ENCODE measurements around the gene CAPNS1.
A peak's percentile ranks its signal among the peaks of the same experiment; 100 is the strongest.

The CAPNS1 gene

DNA sequence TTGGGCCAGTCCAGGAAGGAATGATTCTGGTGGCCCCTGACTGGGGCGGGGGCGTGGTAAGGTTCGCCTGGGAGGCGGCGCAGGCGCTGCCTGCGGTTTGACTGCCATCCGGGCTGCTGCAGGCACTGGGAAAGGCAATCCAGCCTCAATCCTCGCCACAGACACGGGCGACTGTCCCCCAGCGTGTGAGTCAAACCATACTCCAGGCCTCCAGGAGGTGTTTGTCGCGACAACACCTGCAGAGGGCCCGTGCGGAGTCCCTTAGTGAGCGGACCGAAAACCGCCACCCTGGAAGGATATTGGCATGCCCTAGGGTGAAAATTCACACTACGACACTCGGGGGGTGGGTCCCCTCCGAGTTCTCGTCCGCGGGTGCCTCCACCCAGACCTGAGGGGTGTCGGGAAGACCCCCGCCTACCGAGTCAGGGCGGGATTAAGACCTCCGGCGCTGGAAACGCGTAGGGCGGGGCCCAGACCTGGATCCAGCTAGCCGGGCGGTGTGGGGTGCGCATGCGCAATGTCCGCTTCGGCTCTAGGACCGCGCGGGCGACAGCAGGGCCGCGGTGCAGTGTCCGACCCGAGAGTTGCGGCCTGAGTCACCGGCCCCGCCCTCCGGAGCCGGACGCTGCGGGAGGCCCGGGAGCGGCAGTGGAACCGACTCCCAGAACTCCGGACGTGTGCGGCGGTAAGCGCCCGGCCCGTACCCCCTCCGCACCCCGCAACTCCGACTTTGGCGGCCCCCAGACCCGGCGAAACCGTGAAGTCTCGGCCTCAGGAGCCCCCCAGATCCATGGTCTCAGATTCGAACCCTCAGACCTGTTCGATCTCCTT is at the start of gene CAPNS1:
Gene CAPNS1, plus strand, starts transcription at position 594 of the 831 bp plus-strand sequence. CDS start 946 bp downstream, outside the sequence.
- DNase-seq, result peak; percentile 99

DNA sequence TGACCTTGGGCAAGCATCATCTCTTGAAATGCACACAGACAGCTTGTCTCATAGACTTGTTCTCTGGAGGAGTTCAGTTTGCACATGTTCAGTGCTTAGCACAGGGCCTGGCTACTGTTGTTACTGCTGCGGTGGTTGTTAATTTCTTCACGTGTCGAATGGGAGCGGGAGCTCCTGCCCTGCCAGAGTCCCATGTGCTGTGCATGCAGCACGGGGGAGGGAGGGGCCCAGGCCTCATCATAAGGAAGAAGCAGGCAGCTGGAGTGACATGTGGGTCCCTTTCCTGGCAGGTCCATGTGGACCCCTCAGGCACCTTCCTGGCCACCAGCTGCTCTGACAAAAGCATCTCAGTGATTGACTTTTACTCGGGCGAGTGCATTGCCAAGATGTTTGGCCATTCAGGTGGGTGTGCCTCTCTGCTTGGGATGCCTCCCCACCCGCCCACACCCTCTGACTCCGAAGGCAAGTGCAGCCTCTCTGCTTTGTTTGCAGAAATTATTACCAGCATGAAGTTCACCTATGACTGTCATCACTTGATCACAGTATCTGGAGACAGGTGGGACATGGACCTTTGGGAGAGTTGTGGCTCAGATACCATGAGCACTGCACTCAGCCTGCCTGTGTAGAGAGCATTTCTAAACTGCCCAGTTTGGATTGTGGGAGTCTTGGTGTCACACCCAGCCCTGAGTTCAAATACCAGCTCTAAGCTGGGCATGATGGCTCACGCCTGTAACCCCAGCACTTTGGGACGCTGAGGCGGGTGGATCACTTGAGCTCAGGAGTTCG is 48.8 kb upstream of the CAPNS1 start:
- DNase-seq, result no peak

DNA sequence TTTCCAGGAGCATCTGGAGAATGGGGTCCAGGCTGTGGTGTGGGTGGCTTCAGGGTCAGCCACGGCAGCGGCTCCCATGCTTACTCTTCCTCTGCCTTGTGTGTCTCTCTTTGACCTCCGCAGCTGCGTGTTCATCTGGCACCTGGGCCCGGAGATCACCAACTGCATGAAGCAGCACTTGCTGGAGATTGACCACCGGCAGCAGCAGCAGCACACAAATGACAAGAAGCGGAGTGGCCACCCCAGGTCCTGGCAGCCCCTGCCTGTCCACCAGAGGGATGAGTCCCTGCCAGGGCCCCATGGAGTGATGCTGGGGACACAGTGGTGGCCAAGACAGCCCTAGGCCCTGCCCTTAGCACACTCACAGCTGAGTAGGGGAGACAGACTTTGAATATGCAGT is 47.3 kb upstream of the CAPNS1 start:
- no peak for DNase-seq

DNA sequence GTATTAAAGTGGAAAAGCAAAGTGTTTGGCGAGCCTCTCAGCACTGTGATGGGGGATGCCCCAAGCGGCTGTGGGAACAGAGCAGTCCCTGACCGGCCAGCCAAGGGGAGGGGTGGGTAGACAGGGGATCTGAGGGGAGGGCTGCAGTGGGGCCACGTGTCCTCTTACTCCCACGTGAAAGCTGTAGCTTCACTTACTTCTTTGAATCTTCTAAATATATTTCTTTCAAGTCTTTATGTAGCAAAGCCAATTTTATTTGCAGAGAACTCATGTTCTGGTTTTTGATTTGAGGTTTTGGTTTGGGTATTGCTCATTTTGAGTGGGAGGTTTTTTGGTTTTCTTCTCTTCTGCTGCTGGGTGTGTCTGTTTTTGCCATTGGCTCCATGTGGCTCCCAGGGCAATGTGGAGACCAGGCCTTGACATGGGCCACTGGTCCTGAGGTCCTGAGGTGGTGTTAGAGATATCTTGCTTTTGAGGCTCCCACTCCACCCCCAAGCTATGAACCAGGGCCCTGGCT is 46.7 kb upstream of the CAPNS1 start:
- no peak for DNase-seq

DNA sequence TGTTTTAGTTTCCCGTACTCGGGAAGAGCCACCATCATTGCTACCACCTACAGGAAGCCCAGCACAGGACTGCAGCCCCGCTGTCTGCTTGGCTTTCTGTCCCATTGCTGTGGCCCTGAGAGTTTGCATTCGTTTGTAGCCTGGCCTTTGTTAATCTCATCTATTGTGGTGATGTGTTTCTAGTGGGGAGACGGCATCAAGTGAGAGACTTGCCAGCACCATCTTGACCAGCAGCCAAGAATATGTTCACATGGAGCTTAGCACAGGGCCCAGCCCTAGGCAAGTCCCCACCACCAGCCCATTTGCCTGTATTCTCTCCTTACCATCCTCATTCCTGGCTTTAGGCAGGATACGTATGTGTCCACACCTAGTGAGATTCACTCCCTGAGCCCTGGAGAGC is 46.2 kb upstream of the CAPNS1 start:
- no peak for DNase-seq

DNA sequence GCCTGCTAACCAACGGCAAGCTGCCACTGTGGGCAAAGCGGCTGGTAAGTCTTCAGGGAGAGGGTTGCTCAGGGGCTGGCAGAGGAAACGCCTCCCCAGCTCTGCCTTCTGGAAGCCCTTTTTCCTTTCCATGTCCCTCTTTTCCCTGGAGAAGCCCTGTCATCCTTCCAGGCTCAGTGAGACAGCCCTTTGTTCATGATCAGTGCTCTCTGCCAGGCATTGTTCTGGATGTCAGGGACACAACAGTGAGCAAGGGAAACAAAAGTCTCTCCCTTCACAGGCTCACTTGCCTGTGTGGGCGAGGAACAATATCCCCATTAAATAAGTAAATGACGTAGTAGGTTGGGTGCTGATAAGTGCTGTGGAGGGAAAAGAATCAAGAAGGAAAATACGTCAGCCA is 42.8 kb upstream of the CAPNS1 start:
- DNase-seq, result no peak

DNA sequence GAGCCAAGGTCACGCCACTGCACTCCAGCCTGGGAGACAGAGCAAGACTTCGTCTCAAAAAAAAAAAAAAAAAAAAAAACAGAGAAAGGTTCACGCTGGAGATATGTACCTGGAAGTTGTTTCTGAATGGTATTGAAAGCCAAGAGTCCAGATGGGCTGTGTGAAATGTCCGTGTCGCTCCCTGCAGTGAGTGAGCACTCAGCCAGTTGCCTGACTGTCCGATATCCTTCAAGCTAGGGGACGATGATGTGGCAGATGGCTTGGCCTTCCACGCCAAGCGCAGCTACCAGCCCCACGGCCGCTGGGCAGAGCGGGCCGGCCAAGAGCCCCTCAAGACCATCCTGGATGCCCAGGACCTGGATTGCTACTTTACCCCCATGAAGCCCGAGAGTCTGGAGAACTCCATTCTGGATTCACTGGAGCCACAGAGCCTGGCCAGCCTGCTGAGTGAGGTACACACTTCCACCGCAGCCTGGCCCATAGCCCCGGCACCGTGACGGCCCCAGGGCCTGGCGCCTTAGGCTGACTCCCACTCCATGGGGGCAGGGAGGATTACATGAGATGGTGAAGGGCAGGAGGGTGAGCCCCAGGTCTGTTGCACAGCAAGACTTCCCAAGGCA is 40.6 kb upstream of the CAPNS1 start:
- DNase-seq, result no peak

DNA sequence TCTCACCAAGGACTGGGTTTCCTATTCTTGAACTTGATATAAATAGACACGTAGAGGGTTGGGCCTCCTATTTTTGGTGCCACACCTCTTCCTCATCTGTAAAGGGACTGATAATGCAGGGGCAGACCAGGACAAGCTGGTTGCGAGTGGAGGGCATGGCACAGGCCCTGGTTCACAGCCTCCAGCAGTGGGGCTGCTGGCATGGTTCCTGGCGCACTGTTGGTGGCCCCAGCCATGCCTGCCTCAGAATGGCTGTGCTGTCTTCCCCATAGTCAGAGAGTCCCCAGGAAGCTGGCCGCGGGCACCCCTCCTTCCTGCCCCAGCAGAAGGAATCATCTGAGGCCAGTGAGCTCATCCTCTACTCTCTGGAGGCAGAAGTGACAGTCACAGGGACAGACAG is 39.4 kb upstream of the CAPNS1 start:
- DNase-seq, result no peak

DNA sequence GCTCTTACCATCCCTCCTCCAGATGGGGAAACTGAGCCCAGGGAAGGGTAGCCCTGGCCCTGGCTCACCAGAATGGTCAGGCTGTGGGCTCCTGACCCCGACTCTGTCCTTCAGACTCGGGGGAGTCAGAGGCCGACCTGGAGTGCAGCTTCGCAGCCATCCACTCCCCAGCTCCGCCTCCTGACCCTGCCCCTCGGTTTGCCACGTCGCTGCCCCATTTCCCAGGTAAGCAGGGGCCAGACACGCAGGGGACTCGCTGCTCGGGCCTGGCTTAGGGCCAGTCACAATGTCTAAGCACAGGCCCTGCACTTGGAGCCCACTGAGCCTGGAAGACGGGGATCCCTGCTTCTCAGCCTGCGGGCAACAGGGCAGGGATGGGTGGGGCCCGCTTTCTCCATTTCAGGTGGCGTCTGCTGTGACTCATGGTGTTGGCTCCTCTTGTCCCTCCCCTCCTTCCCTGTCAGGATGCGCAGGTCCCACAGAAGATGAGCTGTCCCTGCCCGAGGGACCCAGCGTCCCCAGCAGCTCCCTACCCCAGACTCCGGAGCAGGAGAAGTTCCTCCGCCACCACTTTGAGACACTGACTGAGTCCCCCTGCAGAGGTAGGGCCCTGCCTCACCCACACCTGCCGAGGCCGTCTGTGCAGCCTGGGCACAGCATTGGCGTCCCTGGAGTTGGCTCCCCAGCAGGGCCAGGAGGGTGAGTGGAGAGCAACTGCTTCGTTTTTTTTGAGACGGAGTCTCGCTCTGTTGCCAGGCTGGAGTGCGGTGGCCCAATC is 38.1 kb upstream of the CAPNS1 start:
- DNase-seq, result no peak

DNA sequence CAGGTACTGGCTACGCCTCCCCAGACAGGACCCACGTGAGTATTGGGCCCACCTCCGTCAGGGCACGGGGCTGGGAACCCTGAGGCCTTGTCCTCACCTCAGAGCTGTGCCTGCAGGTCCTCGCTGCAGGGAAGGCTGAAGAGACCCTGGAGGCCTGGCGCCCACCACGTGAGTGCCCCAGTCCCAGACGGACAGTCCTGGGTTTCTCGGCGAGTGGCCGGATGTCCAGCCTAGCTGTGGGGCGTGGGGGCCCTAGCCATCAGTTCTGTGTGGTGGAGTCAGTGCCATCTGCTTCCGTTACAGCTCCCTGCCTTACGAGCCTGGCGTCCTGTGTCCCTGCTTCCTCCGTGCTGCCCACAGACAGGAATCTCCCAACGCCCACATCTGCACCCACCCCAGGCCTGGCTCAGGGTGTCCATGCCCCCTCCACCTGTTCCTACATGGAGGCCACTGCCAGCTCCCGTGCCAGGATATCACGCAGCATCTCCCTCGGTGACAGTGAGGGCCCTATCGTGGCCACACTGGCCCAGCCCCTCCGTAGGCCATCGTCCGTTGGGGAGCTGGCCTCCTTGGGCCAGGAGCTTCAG is 36.7 kb upstream of the CAPNS1 start:
- no peak for DNase-seq

DNA sequence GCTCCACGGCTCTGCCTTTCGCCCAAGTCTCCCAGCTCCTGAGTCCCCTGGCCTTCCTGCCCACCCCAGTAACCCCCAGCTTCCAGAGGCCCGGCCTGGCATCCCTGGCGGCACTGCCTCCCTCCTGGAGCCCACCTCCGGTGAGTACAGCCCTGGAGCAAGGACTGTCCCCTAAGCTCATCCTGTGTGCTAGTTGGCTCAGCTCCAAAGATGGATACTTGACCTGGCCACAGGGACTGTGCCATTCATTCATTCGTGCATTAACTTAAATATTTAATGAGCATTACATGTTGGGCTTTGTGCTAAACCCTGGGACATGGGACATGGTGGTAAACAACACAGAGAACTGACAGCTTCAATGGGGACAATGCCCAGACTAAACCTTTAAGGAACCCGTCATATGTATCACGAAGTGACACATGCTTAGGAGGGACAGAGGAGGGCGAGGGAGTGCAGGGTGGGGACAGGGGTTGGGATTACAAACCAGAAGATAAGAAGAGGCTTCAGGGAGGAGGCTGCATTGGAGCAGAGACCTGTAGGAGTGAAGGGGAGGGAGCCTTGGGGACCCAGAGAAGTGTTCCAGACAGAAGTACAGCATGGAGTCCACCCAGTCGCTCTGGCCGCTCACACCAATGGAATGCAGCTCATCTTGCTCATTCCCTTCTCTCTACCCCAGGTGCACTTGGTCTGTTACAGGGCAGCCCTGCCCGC is 35.9 kb upstream of the CAPNS1 start:
- peak; percentile 5 for DNase-seq

DNA sequence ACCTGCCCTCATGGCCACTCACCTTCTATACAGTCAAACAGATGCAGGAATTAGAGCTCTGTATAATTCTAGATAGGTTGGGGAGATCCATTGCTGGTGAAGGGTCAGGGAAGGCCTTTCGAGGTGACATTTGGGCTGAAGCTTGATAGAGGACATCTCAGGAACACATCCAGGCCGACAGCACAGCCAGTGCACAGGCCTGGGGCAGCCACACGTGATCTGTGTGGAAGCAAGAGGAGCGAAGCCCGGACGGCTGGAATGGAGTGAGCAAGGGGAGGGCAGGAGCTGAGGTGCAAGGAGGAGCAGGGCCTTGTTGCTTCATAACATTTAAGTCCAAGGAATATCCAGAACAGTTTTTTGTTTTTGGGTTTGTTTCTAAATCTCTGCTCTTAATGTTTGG is 33.4 kb upstream of the CAPNS1 start:
- no peak for DNase-seq

DNA sequence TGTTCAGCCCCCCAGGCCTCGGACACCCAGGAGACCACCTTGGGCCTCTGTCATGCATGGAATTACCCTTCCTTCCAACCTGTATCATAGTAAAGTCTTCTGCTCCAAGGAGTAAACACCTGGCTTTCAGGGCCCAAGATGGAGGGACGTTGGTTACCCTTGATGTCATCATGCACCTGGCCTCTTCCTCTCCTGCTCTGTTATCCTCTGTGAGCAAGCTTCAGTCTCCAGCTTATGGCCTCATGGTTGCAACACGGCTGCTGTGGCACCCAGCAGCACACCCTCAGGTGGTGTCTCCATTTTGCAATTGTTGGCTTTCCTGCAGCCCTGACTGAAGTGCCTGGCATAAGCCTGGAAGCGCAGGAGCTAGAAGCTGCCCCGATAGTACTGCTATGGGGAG is 32.9 kb upstream of the CAPNS1 start:
- DNase-seq, result no peak

DNA sequence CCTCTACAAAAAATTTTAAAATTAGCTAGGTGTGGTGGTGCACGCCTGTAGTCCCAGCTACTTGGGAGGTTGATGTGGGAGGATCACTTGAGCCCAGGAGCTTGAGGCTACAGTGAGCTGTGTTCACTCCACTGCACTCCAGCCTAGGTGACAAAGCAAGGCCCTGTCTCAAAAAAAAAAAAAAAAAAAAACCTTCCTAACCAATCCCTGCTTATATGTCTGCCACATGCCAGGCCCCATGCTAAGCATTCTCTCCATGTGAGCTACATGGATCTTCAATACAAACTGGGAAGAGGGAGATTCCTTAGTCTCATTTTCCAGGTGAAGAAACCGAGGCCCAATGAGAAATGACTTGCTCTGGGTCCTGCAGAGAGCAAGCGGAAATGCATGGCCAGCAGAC is 31.2 kb upstream of the CAPNS1 start:
- DNase-seq, result no peak

DNA sequence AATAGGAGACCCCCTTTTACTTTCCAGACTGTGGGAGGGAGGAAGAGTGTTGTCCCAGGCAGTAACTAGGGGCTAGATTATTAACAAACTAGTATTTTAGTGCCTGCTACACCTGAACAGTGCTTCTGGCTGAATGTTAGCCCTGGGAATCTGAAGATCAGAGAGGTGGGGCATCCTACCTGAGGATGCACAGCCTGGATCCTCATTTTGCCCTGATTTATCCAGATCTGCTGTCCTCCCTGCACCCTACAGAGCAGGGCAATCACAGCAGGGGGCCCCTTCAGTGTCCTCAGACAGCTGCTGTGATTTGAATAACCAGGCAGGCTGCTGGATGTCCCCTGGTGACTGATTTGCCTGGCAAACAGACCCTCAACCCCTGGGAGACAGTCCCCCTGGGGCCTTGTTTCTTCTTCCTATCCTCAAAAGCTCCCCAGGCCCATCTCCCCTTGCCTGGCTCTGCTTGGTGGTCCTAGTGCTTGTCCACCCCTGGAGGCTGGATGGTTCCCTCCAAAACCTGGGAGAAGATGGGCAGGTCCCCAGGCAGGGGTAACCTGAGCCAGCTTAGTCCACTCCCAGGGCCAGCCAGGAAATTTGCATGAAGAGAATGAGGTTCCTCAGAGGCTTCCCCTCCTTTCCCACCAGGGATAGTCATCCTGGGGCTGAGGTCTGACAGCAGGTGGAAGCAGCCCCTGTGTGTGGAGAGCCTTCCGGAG is 29.2 kb upstream of the CAPNS1 start, which contains the start of gene OVOL3:
Gene OVOL3, plus strand, starts transcription at position 657 of the 713 bp plus-strand sequence. CDS start 60 bp downstream, outside the sequence.
- no peak for DNase-seq

DNA sequence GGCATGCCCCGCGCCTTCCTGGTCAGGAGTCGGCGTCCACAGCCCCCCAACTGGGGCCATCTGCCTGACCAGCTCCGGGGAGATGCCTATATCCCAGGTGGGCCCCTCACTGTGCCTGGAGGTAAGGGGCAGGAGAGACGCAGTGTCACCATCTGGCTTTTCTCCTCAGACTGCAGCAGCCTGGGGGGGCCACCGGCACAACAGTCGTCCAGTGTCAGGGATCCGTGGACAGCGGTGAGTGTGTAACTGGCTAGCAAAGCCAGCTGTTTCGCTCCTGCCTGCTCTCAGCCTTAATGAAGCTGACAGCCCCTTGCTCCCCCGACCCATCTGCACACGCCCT is 28.7 kb upstream of the CAPNS1 start:
- DNase-seq, result no peak

DNA sequence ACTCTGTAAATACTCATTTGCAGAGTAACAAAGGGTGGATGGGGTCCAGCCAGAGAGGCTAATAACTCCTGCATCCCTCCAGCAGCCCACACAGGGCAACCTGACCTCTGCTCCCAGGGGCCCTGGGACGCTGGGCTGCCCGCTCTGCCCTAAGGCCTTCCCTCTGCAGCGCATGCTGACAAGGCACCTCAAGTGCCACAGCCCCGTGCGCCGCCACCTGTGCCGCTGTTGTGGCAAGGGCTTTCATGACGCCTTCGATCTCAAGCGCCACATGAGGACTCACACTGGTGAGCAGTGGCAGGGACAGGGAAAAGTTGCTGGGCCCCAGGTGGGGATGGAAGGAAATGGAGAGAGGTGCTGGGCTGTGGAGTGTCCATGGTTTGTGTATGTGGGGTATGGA is 27.2 kb upstream of the CAPNS1 start:
- DNase-seq, result no peak

DNA sequence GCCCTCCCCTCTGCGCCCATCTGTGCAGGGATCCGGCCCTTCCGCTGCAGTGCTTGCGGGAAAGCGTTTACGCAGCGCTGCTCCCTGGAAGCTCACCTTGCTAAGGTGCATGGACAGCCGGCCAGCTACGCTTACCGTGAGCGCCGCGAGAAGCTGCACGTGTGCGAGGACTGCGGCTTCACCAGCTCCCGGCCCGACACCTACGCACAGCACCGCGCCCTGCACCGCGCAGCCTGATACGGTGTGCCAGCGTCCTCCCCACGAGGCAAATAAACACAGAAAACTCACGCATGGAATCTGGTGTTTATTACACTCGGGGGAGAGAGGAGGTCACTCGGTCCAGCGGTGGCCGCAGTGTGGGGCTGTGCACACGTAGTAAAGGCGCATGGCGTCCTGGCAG is 26.4 kb upstream of the CAPNS1 start:
- DNase-seq, result no peak

DNA sequence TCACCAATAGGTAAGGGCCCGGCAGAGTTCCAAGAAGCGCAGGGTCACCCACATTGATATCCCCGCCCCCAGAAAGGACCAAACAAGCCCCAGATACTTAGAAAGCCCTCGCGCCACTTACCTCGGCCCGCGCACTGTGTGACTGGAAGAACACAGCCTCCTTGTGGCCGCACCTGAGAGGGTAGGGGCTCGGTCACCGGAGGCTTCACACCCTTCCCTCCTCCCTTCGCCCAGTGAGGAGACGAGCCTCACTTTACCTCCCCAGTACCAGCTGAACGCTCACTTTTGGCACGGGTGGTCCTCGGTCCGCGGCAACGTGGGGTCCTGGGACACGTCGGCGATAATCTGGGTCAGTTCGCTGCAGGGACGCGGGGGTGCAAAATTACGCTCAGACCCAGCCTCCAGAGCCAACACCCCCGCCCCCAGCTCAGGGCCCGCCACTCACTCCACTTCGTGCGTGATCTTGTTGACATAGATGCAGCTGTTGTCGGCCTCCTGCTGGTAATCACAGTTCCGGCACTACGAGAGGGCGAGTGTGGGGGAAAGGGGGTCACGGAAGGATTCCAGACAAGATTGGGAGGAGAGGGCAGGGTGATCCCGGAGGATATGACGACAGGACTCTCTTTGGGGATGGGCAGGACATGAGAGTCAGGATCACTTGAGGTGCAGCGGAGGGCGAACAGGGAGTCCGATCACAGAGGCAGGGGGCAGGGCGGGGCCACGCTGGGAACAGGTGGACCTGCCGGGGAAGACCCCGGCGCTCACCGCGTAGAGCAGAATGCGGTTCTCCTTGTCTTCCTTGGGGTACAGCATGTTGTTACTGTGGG is 25.8 kb upstream of the CAPNS1 start:
- DNase-seq, result no peak

All from OCI-M1 (cell line).